ENCODE data around the gene ZNF646. TPM values are rescaled to one million over a fixed set of nuclear protein-coding genes. Genes with fewer than 3 reads are reported as not detected.

ZNF646 gene
- total RNA-seq, 1 experiment from 2014 or later, result 26.8 TPM

DNA sequence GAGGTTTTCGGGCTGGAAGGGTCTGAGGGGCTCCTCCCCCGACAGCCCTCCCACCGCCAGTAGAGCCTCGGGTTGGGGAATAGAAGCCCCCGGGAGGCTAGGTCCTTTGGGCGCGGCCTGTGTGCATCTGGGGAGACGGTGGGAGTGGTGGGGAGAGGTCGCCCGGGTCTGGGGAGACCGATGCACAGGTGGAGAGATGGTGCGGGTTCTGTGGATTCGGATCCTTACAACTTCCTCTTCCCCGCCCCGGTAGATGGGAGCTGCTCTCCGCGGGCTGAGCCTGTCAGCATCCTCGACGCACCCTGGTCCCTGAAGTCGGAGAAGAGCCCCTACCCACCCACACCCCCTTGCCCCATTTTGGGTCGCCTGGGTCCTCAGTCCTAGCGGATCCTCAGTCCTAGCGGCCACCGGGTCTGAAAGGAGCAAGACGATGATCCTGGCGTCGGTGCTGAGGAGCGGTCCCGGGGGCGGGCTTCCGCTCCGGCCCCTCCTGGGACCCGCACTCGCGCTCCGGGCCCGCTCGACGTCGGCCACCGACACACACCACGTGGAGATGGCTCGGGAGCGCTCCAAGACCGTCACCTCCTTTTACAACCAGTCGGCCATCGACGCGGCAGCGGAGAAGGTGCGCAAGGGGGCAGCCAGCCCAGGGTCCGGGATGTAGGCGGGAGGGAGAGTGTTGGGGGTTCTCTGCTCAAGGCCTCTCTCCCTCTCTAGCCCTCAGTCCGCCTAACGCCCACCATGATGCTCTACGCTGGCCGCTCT is 34.8 kb downstream of the ZNF646 start:
- ChIA-PET CTCF (no interaction called here), POLR2A (no interaction called here)
- peaks cover 17% of the 10 kb centered on the region for H3K4me1 ChIP-seq (ENCODE audit: control insufficient read depth, insufficient read depth, low read length)
- no peaks in the 10 kb centered on the region for H3K27me3 ChIP-seq (ENCODE audit: control insufficient read depth, insufficient read depth, low read length)
- ATAC-seq (no peak), DNase-seq (ENCODE audit: low read depth, low spot score) (no peak)
- TSS peak; percentile 71 for BruUV-seq (replicated peaks)
- peak overlapping the region; percentile 78 to 94 for H3K4me3 ChIP-seq (ENCODE audit: low read depth in 2 of 2, low read length in 2 of 2)
- peak overlapping the region; percentile 81 for H3K27ac ChIP-seq (ENCODE audit: low read length)
- no peaks in the 10 kb centered on the region for H3K9me3 ChIP-seq (ENCODE audit: control insufficient read depth, insufficient read depth, low read depth, low read length)
- intact Hi-C loops (cut with micrococcal nuclease; ENCODE audit: unreplicated experiment), result no loop called here
- TF ChIP-seq TCF7L2 (IDR thresholded peaks at IDR 0.05; ENCODE audit: low read depth, low read length) (no peak), POLR2AphosphoS5 (IDR thresholded peaks at IDR 0.05; ENCODE audit: low read depth, low read length) (no peak), SIN3A (IDR thresholded peaks at IDR 0.05; ENCODE audit: borderline replicate concordance, insufficient read depth, low read depth, low read length) (no peak)
- TF ChIP-seq, protein P1, sequence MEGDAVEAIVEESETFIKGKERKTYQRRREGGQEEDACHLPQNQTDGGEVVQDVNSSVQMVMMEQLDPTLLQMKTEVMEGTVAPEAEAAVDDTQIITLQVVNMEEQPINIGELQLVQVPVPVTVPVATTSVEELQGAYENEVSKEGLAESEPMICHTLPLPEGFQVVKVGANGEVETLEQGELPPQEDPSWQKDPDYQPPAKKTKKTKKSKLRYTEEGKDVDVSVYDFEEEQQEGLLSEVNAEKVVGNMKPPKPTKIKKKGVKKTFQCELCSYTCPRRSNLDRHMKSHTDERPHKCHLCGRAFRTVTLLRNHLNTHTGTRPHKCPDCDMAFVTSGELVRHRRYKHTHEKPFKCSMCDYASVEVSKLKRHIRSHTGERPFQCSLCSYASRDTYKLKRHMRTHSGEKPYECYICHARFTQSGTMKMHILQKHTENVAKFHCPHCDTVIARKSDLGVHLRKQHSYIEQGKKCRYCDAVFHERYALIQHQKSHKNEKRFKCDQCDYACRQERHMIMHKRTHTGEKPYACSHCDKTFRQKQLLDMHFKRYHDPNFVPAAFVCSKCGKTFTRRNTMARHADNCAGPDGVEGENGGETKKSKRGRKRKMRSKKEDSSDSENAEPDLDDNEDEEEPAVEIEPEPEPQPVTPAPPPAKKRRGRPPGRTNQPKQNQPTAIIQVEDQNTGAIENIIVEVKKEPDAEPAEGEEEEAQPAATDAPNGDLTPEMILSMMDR (IDR thresholded peaks at IDR 0.05), result no peak
- TF ChIP-seq, protein P2, sequence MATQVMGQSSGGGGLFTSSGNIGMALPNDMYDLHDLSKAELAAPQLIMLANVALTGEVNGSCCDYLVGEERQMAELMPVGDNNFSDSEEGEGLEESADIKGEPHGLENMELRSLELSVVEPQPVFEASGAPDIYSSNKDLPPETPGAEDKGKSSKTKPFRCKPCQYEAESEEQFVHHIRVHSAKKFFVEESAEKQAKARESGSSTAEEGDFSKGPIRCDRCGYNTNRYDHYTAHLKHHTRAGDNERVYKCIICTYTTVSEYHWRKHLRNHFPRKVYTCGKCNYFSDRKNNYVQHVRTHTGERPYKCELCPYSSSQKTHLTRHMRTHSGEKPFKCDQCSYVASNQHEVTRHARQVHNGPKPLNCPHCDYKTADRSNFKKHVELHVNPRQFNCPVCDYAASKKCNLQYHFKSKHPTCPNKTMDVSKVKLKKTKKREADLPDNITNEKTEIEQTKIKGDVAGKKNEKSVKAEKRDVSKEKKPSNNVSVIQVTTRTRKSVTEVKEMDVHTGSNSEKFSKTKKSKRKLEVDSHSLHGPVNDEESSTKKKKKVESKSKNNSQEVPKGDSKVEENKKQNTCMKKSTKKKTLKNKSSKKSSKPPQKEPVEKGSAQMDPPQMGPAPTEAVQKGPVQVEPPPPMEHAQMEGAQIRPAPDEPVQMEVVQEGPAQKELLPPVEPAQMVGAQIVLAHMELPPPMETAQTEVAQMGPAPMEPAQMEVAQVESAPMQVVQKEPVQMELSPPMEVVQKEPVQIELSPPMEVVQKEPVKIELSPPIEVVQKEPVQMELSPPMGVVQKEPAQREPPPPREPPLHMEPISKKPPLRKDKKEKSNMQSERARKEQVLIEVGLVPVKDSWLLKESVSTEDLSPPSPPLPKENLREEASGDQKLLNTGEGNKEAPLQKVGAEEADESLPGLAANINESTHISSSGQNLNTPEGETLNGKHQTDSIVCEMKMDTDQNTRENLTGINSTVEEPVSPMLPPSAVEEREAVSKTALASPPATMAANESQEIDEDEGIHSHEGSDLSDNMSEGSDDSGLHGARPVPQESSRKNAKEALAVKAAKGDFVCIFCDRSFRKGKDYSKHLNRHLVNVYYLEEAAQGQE (IDR thresholded peaks at IDR 0.05; ENCODE audit: insufficient read depth in 1 of 2, low read depth in 2 of 2, low read length in 1 of 2), result no peak
- no peaks in the 10 kb centered on the region; the same call in 1 of the 2 replicates for H3K36me3 ChIP-seq (ENCODE audit: control insufficient read depth, insufficient read depth, low read length)
- in situ Hi-C loops (cut with HindIII; ENCODE audit: low pct_unique_long_range_greater_than_20kb, low sequenced_read_pairs), result no loop called here

DNA sequence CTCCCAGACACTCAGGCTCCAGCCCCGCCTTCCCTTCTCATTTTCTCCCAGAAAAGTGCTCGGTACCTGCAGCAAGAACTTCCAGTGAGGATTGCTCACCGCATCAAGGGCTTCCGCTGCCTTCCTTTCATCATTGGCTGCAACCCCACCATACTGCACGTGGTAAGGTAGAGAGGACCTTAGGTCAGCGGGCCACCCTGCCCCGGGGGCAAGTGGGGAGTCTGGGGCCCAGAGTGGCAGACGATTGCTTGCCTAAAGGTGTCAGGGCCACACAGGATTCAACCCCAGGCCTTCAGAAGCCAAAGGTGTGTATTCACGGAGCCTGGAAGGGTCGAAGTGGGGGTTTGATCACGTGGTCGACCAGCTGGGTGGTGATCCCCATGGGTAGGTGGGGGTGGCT is 35.4 kb downstream of the ZNF646 start:
- intact Hi-C loops (cut with micrococcal nuclease; ENCODE audit: unreplicated experiment), result no loop called here

More for the DNA sequence above, 35.4 kb downstream of the ZNF646 start:
- in situ Hi-C loops (cut with HindIII; ENCODE audit: low pct_unique_long_range_greater_than_20kb, low sequenced_read_pairs), result no loop called here
- BruUV-seq (replicated peaks), result no TSS peak
- H3K9me3 ChIP-seq (ENCODE audit: control insufficient read depth, insufficient read depth, low read depth, low read length), result no peaks in the 10 kb centered on the region
- DNase-seq (ENCODE audit: low read depth, low spot score) (no peak), ATAC-seq (no peak)
- POLR2A ChIA-PET, result no interaction called here
- no peak for TF ChIP-seq SIN3A (IDR thresholded peaks at IDR 0.05; ENCODE audit: borderline replicate concordance, insufficient read depth, low read depth, low read length)
- TF ChIP-seq POLR2AphosphoS5 (IDR thresholded peaks at IDR 0.05; ENCODE audit: low read depth, low read length), result no peak
- CTCF ChIA-PET, result no interaction called here
- H3K27ac ChIP-seq (ENCODE audit: low read length), result no peak overlapping the region
- peaks cover 21% of the 10 kb centered on the region for H3K4me1 ChIP-seq (ENCODE audit: control insufficient read depth, insufficient read depth, low read length)
- no peaks in the 10 kb centered on the region; the same call in 1 of the 2 replicates for H3K36me3 ChIP-seq (ENCODE audit: control insufficient read depth, insufficient read depth, low read length)
- no peaks in the 10 kb centered on the region for H3K27me3 ChIP-seq (ENCODE audit: control insufficient read depth, insufficient read depth, low read length)
- H3K4me3 ChIP-seq (ENCODE audit: low read depth in 2 of 2, low read length in 2 of 2), result no peak overlapping the region

Data from Panc1 (cell line).